Neutrophil (primary cell): ENCODE data around the gene IL19.

ENCODE experiments used
- H3K27ac ChIP-seq: fragments of 200-600 bp; sonication (generic); 2 replicates; pipeline ENCODE4 v1.5.1; 2016; ENCODE audit warnings: mild to moderate bottlenecking, moderate library complexity
- H3K27me3 ChIP-seq: fragments of 200-600 bp; sonication (generic); 2 replicates; pipeline ENCODE4 v1.6.0; 2016; ENCODE audit warnings: mild to moderate bottlenecking
- H3K36me3 ChIP-seq: fragments of 200-600 bp; sonication (generic); 2 replicates; pipeline ENCODE4 v1.5.1; 2017
- H3K4me1 ChIP-seq, 2 experiments: fragments of 200-600 bp in 1 of 2; sonication (generic) in 1 of 2; 1 replicate in 1 of 2; 2 replicates in 1 of 2; pipeline versions ENCODE4 v1.5.1 to v1.6.1; 2013 to 2016; ENCODE audit warnings: low read depth in 1 of 2, low read length in 1 of 2, mild to moderate bottlenecking in 1 of 2, moderate library complexity in 1 of 2; ENCODE audit not compliant: control insufficient read depth in 1 of 2, insufficient read depth in 1 of 2
- H3K4me3 ChIP-seq, 2 experiments: fragments of 200-600 bp in 1 of 2; sonication (generic) in 1 of 2; 1 replicate in 1 of 2; 2 replicates in 1 of 2; pipeline ENCODE4 v1.5.1; 2013 to 2016; ENCODE audit warnings: low read depth in 1 of 2, low read length in 1 of 2, mild to moderate bottlenecking in 1 of 2, moderate library complexity in 1 of 2
- H3K9me3 ChIP-seq: fragments of 200-600 bp; sonication (generic); 2 replicates; pipeline ENCODE4 v1.5.1; 2016
- CTCF ChIP-seq: fragments of 200-600 bp; sonication (generic); IDR thresholded peaks from 2 replicates; pipeline ENCODE4 v1.5.1; 2016; ENCODE audit warnings: antibody characterized with exemption

Gene IL19

GRCh38 chr1:206854401-206855129, 84.0 kb downstream of the IL19 start:
- TF ChIP-seq CTCF: no peak
- H3K9me3 ChIP-seq: no peaks in the 10 kb centered on the region
- H3K27ac ChIP-seq: no peak overlapping the region
- no peaks in the 10 kb centered on the region for H3K36me3 ChIP-seq
- no peaks in the 10 kb centered on the region for H3K27me3 ChIP-seq
- H3K4me3 ChIP-seq: no peak overlapping the region
- H3K4me1 ChIP-seq: peaks cover 0 to 3% of the 10 kb centered on the region in 2 experiments

GRCh38 chr1:206855859-206856258, 85.3 kb downstream of the IL19 start:
- Histone ChIP-seq H3K27ac (no peak overlapping the region), H3K4me1 (peaks cover 0 to 3% of the 10 kb centered on the region in 2 experiments), H3K4me3 (no peak overlapping the region), H3K27me3 (peaks cover 5% of the 10 kb centered on the region), H3K36me3 (no peaks in the 10 kb centered on the region), H3K9me3 (no peaks in the 10 kb centered on the region)
- TF ChIP-seq CTCF: no peak

GRCh38 chr1:206856674-206857464, 86.3 kb downstream of the IL19 start:
- peaks cover 13% of the 10 kb centered on the region for H3K27me3 ChIP-seq

GRCh38 chr1:206859082-206859521, 88.5 kb downstream of the IL19 start:
- Histone ChIP-seq H3K4me3 (no peak overlapping the region), H3K27me3 (peaks cover 24% of the 10 kb centered on the region), H3K4me1 (peaks cover 0 to 3% of the 10 kb centered on the region in 2 experiments), H3K36me3 (no peaks in the 10 kb centered on the region), H3K9me3 (no peaks in the 10 kb centered on the region), H3K27ac (no peak overlapping the region)
- no peak for TF ChIP-seq CTCF

More at GRCh38 chr1:206856674-206857464, 86.3 kb downstream of the IL19 start:
- Histone ChIP-seq H3K9me3 (no peaks in the 10 kb centered on the region), H3K4me3 (no peak overlapping the region), H3K36me3 (no peaks in the 10 kb centered on the region), H3K27ac (no peak overlapping the region), H3K4me1 (peaks cover 0 to 3% of the 10 kb centered on the region in 2 experiments)
- TF ChIP-seq CTCF: no peak

- no peaks in the 10 kb centered on the region for H3K9me3 ChIP-seq
- H3K27ac ChIP-seq: no peak overlapping the region
- peaks cover 0 to 3% of the 10 kb centered on the region in 2 experiments for H3K4me1 ChIP-seq
- H3K27me3 ChIP-seq: peaks cover 30% of the 10 kb centered on the region
- H3K36me3 ChIP-seq: no peaks in the 10 kb centered on the region
- no peak for TF ChIP-seq CTCF
- no peak overlapping the region for H3K4me3 ChIP-seq
Observed at GRCh38 chr1:206860165-206860564, 89.6 kb downstream of the IL19 start.
